Measurements from ENCODE around the gene NFIX. TPM values are rescaled to one million over a fixed set of nuclear protein-coding genes. Genes with fewer than 3 reads are reported as not detected.

Gene NFIX
- total and polyA plus RNA-seq, 2 of the 13 experiments (the other 11 are each of a cell fraction or from before 2014, with no cell fraction given): 3.4 to 5.4 TPM

- no peak for TF ChIP-seq HINFP (CRISPR knock-in tag; IDR thresholded peaks at IDR 0.05; ENCODE audit: low read depth)
- no peak for TF ChIP-seq DZIP1 (CRISPR knock-in tag; IDR thresholded peaks at IDR 0.05)
- no peak for TF ChIP-seq TEAD2 (CRISPR knock-in tag; IDR thresholded peaks at IDR 0.05)
- no peak for TF ChIP-seq DMTF1 (CRISPR knock-in tag; IDR thresholded peaks at IDR 0.05)
- TF ChIP-seq ZNF3 (CRISPR knock-in tag; IDR thresholded peaks at IDR 0.05): no peak
- TF ChIP-seq ZNF460 (CRISPR knock-in tag; IDR thresholded peaks at IDR 0.05; ENCODE audit: borderline replicate concordance): no peak
- TF ChIP-seq, protein P1, sequence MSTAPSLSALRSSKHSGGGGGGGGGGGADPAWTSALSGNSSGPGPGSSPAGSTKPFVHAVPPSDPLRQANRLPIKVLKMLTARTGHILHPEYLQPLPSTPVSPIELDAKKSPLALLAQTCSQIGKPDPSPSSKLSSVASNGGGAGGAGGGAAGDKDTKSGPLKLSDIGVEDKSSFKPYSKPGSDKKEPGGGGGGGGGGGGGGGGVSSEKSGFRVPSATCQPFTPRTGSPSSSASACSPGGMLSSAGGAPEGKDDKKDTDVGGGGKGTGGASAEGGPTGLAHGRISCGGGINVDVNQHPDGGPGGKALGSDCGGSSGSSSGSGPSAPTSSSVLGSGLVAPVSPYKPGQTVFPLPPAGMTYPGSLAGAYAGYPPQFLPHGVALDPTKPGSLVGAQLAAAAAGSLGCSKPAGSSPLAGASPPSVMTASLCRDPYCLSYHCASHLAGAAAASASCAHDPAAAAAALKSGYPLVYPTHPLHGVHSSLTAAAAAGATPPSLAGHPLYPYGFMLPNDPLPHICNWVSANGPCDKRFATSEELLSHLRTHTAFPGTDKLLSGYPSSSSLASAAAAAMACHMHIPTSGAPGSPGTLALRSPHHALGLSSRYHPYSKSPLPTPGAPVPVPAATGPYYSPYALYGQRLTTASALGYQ (CRISPR knock-in tag; IDR thresholded peaks at IDR 0.05): no peak
- peak; percentile 53; the same call in 1 of the 2 replicates for TF ChIP-seq KAT2B (IDR thresholded peaks at IDR 0.05; ENCODE audit: borderline replicate concordance, low read depth, low read length)
- no peak for TF ChIP-seq SETDB1 (CRISPR knock-in tag; IDR thresholded peaks at IDR 0.05; ENCODE audit: borderline replicate concordance)
- TF ChIP-seq, protein P2, sequence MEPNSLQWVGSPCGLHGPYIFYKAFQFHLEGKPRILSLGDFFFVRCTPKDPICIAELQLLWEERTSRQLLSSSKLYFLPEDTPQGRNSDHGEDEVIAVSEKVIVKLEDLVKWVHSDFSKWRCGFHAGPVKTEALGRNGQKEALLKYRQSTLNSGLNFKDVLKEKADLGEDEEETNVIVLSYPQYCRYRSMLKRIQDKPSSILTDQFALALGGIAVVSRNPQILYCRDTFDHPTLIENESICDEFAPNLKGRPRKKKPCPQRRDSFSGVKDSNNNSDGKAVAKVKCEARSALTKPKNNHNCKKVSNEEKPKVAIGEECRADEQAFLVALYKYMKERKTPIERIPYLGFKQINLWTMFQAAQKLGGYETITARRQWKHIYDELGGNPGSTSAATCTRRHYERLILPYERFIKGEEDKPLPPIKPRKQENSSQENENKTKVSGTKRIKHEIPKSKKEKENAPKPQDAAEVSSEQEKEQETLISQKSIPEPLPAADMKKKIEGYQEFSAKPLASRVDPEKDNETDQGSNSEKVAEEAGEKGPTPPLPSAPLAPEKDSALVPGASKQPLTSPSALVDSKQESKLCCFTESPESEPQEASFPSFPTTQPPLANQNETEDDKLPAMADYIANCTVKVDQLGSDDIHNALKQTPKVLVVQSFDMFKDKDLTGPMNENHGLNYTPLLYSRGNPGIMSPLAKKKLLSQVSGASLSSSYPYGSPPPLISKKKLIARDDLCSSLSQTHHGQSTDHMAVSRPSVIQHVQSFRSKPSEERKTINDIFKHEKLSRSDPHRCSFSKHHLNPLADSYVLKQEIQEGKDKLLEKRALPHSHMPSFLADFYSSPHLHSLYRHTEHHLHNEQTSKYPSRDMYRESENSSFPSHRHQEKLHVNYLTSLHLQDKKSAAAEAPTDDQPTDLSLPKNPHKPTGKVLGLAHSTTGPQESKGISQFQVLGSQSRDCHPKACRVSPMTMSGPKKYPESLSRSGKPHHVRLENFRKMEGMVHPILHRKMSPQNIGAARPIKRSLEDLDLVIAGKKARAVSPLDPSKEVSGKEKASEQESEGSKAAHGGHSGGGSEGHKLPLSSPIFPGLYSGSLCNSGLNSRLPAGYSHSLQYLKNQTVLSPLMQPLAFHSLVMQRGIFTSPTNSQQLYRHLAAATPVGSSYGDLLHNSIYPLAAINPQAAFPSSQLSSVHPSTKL (CRISPR knock-in tag; IDR thresholded peaks at IDR 0.05): peak; percentile 66
- TF ChIP-seq FOXA3 (CRISPR knock-in tag; IDR thresholded peaks at IDR 0.05): peak; percentile 56; the same call in 1 of the 2 replicates
- no peak for TF ChIP-seq RAD51 (IDR thresholded peaks at IDR 0.05; ENCODE audit: borderline replicate concordance)
- TF ChIP-seq CBX1 (IDR thresholded peaks at IDR 0.05; ENCODE audit: low read depth): no peak
- TF ChIP-seq, protein P3, sequence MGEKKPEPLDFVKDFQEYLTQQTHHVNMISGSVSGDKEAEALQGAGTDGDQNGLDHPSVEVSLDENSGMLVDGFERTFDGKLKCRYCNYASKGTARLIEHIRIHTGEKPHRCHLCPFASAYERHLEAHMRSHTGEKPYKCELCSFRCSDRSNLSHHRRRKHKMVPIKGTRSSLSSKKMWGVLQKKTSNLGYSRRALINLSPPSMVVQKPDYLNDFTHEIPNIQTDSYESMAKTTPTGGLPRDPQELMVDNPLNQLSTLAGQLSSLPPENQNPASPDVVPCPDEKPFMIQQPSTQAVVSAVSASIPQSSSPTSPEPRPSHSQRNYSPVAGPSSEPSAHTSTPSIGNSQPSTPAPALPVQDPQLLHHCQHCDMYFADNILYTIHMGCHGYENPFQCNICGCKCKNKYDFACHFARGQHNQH (CRISPR knock-in tag; IDR thresholded peaks at IDR 0.05): peak; percentile 63
- TF ChIP-seq SNAPC5 (CRISPR knock-in tag; IDR thresholded peaks at IDR 0.05; ENCODE audit: borderline replicate concordance): no peak
- no peak for TF ChIP-seq ZNF235 (CRISPR knock-in tag; IDR thresholded peaks at IDR 0.05; ENCODE audit: borderline replicate concordance)
Observed at GRCh38 chr19:13128583-13128982, 133.3 kb downstream of the NFIX start (continued).
